Measurements from ENCODE around the gene CFTR. TPM values are rescaled to one million over a fixed set of nuclear protein-coding genes. Genes with fewer than 3 reads are reported as not detected.

The CFTR gene
- total RNA-seq, 2 donors from 2014 or later, result 2.0 to 3.5 TPM

DNA sequence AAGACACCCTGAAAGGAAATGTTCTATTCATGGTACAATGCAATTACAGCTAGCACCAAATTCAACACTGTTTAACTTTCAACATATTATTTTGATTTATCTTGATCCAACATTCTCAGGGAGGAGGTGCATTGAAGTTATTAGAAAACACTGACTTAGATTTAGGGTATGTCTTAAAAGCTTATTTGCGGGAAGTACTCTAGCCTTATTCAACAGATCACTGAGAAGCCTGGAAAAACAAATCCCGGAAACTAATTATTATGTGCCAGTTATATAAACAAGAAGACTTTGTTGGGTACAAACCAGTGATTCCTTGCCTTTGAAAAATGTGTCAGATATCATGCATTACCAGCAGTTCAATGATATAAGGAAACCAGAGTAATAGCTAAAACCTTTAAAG, 160.1 kb downstream of the CFTR start:
- H3K4me3 ChIP-seq (ENCODE audit: low read length), result no peak overlapping the region
- H3K9me3 Mint-ChIP-seq, result peaks cover 3% of the 10 kb centered on the region
- no peak for DNase-seq
- no peak overlapping the region for H3K9ac ChIP-seq (ENCODE audit: extremely low read depth, low read length, poor library complexity, severe bottlenecking)
- H3K36me3 Mint-ChIP-seq (ENCODE audit: low read depth), result no peaks in the 10 kb centered on the region
- H3K36me3 ChIP-seq (ENCODE audit: control insufficient read depth, insufficient read depth, low read length), result no peaks in the 10 kb centered on the region
- no peaks in the 10 kb centered on the region for H3K9me3 ChIP-seq (ENCODE audit: control insufficient read depth, low read length)
- no peaks in the 10 kb centered on the region for H3K4me1 ChIP-seq (ENCODE audit: control insufficient read depth, insufficient read depth, low read length)
- H3K4me1 Mint-ChIP-seq, result peaks cover 19% of the 10 kb centered on the region
- no peaks in the 10 kb centered on the region for H3K27me3 ChIP-seq (ENCODE audit: control insufficient read depth, insufficient read depth, low read length, poor library complexity, severe bottlenecking)
- no peak overlapping the region for H3K4me3 Mint-ChIP-seq
- H3K27ac ChIP-seq (ENCODE audit: low read depth, low read length), result no peak overlapping the region
- 97% methylated on average over 2 of the region's 2 CpGs; no CpG with 5 or more reads in 1 of the 2 experiments for WGBS, 2 experiments (ENCODE audit: insufficient coverage in 1 of 2, insufficient read length in 1 of 2)
- H3K27me3 Mint-ChIP-seq (ENCODE audit: insufficient read depth), result no peaks in the 10 kb centered on the region
- no peak overlapping the region for H3K27ac Mint-ChIP-seq
- TF ChIP-seq, protein P1, sequence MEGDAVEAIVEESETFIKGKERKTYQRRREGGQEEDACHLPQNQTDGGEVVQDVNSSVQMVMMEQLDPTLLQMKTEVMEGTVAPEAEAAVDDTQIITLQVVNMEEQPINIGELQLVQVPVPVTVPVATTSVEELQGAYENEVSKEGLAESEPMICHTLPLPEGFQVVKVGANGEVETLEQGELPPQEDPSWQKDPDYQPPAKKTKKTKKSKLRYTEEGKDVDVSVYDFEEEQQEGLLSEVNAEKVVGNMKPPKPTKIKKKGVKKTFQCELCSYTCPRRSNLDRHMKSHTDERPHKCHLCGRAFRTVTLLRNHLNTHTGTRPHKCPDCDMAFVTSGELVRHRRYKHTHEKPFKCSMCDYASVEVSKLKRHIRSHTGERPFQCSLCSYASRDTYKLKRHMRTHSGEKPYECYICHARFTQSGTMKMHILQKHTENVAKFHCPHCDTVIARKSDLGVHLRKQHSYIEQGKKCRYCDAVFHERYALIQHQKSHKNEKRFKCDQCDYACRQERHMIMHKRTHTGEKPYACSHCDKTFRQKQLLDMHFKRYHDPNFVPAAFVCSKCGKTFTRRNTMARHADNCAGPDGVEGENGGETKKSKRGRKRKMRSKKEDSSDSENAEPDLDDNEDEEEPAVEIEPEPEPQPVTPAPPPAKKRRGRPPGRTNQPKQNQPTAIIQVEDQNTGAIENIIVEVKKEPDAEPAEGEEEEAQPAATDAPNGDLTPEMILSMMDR (conservative IDR thresholded peaks at IDR 0.05), result no peak

DNA sequence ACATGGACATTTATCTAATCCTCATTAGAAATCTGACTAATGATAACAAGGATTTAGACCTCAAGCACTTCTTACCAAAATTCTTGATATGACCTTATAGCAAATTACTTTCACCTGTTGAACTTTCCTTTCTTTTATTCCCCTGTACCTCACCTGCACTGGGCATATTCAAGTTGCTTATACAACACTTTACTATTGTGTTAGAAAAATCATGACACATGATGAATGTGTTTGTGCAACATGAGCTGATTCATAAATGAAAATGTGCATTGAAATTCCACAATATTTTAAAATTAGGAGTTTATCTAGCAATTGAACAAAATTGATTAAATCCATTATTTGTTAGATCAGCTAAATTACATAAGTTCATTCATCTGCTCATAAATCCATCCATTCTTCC, 160.6 kb downstream of the CFTR start:
- Mint-ChIP-seq H3K27ac (no peak overlapping the region), H3K27me3 (ENCODE audit: insufficient read depth) (no peaks in the 10 kb centered on the region), H3K4me3 (no peak overlapping the region), H3K4me1 (peaks cover 23% of the 10 kb centered on the region), H3K9me3 (peaks cover 3% of the 10 kb centered on the region), H3K36me3 (ENCODE audit: low read depth) (no peaks in the 10 kb centered on the region)
- no peaks in the 10 kb centered on the region for H3K9me3 ChIP-seq (ENCODE audit: control insufficient read depth, low read length)
- no peak for DNase-seq
- H3K4me3 ChIP-seq (ENCODE audit: low read length), result no peak overlapping the region
- no peaks in the 10 kb centered on the region for H3K4me1 ChIP-seq (ENCODE audit: control insufficient read depth, insufficient read depth, low read length)
- TF ChIP-seq, protein P1 (conservative IDR thresholded peaks at IDR 0.05), result no peak
- H3K9ac ChIP-seq (ENCODE audit: extremely low read depth, low read length, poor library complexity, severe bottlenecking), result no peak overlapping the region
- H3K27me3 ChIP-seq (ENCODE audit: control insufficient read depth, insufficient read depth, low read length, poor library complexity, severe bottlenecking), result no peaks in the 10 kb centered on the region
- H3K36me3 ChIP-seq (ENCODE audit: control insufficient read depth, insufficient read depth, low read length), result no peaks in the 10 kb centered on the region
- H3K27ac ChIP-seq (ENCODE audit: low read depth, low read length), result no peak overlapping the region

- no peak overlapping the region for H3K4me3 ChIP-seq (ENCODE audit: low read length)
These were observed 165.8 kb downstream of the CFTR start for GRCh38 chr7:117645481-117646165.

More at GRCh38 chr7:117645481-117646165, 165.8 kb downstream of the CFTR start:
- no peaks in the 10 kb centered on the region for H3K27me3 Mint-ChIP-seq (ENCODE audit: insufficient read depth)
- TF ChIP-seq, protein P1 (conservative IDR thresholded peaks at IDR 0.05), result no peak
- H3K27ac Mint-ChIP-seq, result no peak overlapping the region
- Histone ChIP-seq H3K27me3 (ENCODE audit: control insufficient read depth, insufficient read depth, low read length, poor library complexity, severe bottlenecking) (no peaks in the 10 kb centered on the region), H3K9ac (ENCODE audit: extremely low read depth, low read length, poor library complexity, severe bottlenecking) (no peak overlapping the region), H3K27ac (ENCODE audit: low read depth, low read length) (no peak overlapping the region), H3K4me1 (ENCODE audit: control insufficient read depth, insufficient read depth, low read length) (peaks cover 7% of the 10 kb centered on the region), H3K9me3 (ENCODE audit: control insufficient read depth, low read length) (peaks cover 12% of the 10 kb centered on the region), H3K36me3 (ENCODE audit: control insufficient read depth, insufficient read depth, low read length) (no peaks in the 10 kb centered on the region)
- H3K4me3 Mint-ChIP-seq, result no peak overlapping the region
- peaks cover 3% of the 10 kb centered on the region for H3K36me3 Mint-ChIP-seq (ENCODE audit: low read depth)
- DNase-seq, result no peak
- peaks cover 34% of the 10 kb centered on the region for H3K4me1 Mint-ChIP-seq
- peaks cover 3% of the 10 kb centered on the region for H3K9me3 Mint-ChIP-seq
